K562 (cell line): ENCODE results near the gene GRK1. TPM values are rescaled to one million over a fixed set of nuclear protein-coding genes. Genes with fewer than 3 reads are reported as not detected.
A peak's percentile ranks its signal among the peaks of the same experiment; 100 is the strongest.
"Not testable (repeated sequence)": the region's sequence is repeated elsewhere in the genome, so short reads cannot be mapped to it uniquely, and the experiment has no call there.

Experiments used
- ATAC-seq: fragments of 200-7000 bp; cut with Tn5 transposase; 3 replicates; pipeline ENCODE4 v1.9.1; 2020; ENCODE audit warnings: moderate library complexity
- BruUV-seq: library from RNA; stranded (reverse); fragments of 400-500 nt; replicated peaks from 2 replicates; lab custom pipeline; 2021; lab: Mats Ljungman, UMichigan
- CTCF ChIA-PET: fragments of 300-600 bp; formaldehyde crosslinking; extraction: SDS; loops from one replicate; lab custom pipeline; 2021; ENCODE audit warnings: low intra/inter-chr PET ratio; lab: Yijun Ruan, JAX
- POLR2A ChIA-PET: fragments of 300-600, 350-650 bp; sonication (Branson Sonifier 250); formaldehyde crosslinking; extraction: SDS; loops from one replicate; lab custom pipeline; 2021; ENCODE audit warnings: antibody characterized with exemption, inconsistent platforms; lab: Yijun Ruan, JAX
- DNase-seq, 4 experiments: peaks; one replicate each; pipeline versions ENCODE4 v3.0.0 to v3.0.0-alpha.2; 2011 to 2018; ENCODE audit warnings: low spot score in 3 of 4, mixed read lengths in 3 of 4; ENCODE audit errors: extremely low read depth in 1 of 4
- FAIRE-seq: peaks from 2 replicates; lab custom pipeline; 2011; peaks lifted over from hg19 to GRCh38; lab: Jason Lieb, UNC
- H2AFZ ChIP-seq: 2 replicates; pipeline ENCODE4 v1.6.0; 2011; ENCODE audit warnings: low read depth, low read length, control low read depth, inconsistent platforms
- H3K27ac ChIP-seq: fragments of 200-600 bp; 3 replicates; pipeline ENCODE4 v1.8.0; 2011; ENCODE audit warnings: low read depth, mild to moderate bottlenecking, control low read depth, inconsistent platforms, low read length, moderate library complexity, mixed read lengths; ENCODE audit errors: extremely low read depth
- H3K27me3 ChIP-seq, 2 experiments: fragments of 300-600 bp in 1 of 2; 2 replicates in 1 of 2; 3 replicates in 1 of 2; pipeline versions ENCODE4 v1.6.0 to v1.8.0; 2011; ENCODE audit warnings: inconsistent platforms in 2 of 2, low read length in 2 of 2, mild to moderate bottlenecking in 1 of 2, mixed read lengths in 1 of 2, moderate library complexity in 1 of 2; ENCODE audit not compliant: control insufficient read depth in 2 of 2, insufficient read depth in 2 of 2
- H3K36me3 ChIP-seq: fragments of 300-600 bp; 3 replicates; pipeline ENCODE4 v1.8.0; 2011; ENCODE audit warnings: mild to moderate bottlenecking, low read length, inconsistent platforms; ENCODE audit not compliant: control insufficient read depth, insufficient read depth
- H3K4me1 ChIP-seq, 2 experiments: fragments of 200-600 bp in 1 of 2; replicated peaks in 1 of 2; 2 replicates in 1 of 2; 3 replicates in 1 of 2; pipeline versions ENCODE4 v1.5.1 to v1.8.0; 2011; ENCODE audit warnings: inconsistent platforms in 2 of 2, low read length in 2 of 2, mild to moderate bottlenecking in 1 of 2, mixed read lengths in 1 of 2, moderate library complexity in 1 of 2; ENCODE audit not compliant: control insufficient read depth in 2 of 2, insufficient read depth in 2 of 2
- H3K4me2 ChIP-seq: 2 replicates; pipeline ENCODE4 v1.6.1; 2011; ENCODE audit warnings: low read length, control low read depth, inconsistent platforms, mixed read lengths; ENCODE audit not compliant: insufficient read depth
- H3K4me3 ChIP-seq: fragments of 200-600 bp; sonication (generic), shearing (Covaris generic); 2 replicates; pipeline ENCODE4 v1.5.1; 2016; ENCODE audit warnings: control low read depth, inconsistent platforms
- H3K79me2 ChIP-seq: fragments of 200-600 bp; 3 replicates; pipeline ENCODE4 v1.8.0; 2011; ENCODE audit warnings: low read length, inconsistent platforms; ENCODE audit not compliant: control insufficient read depth, insufficient read depth
- H3K9ac ChIP-seq, 2 experiments: 2 replicates each; pipeline versions ENCODE4 v1.6.0 to v1.6.1; 2011; ENCODE audit warnings: low read depth in 2 of 2, low read length in 2 of 2, control low read depth in 1 of 2, inconsistent platforms in 1 of 2, mild to moderate bottlenecking in 1 of 2, mixed read lengths in 1 of 2; ENCODE audit not compliant: insufficient read depth in 1 of 2
- H3K9me1 ChIP-seq: one replicate; pipeline ENCODE4 v1.6.0; 2011; ENCODE audit warnings: inconsistent platforms, mild to moderate bottlenecking, low read length, moderate library complexity; ENCODE audit not compliant: control insufficient read depth, insufficient read depth
- H3K9me3 ChIP-seq: replicated peaks from 2 replicates; pipeline ENCODE4 v1.5.1; 2011; ENCODE audit warnings: low read depth, low read length, inconsistent platforms; ENCODE audit not compliant: control insufficient read depth, insufficient read depth
- H4K20me1 ChIP-seq: replicated peaks from 2 replicates; pipeline ENCODE4 v1.6.1; 2011; ENCODE audit warnings: low read length, inconsistent platforms, mixed read lengths; ENCODE audit not compliant: control insufficient read depth, insufficient read depth
- ATF7 ChIP-seq: fragments of 450-650 bp; IDR thresholded peaks from 2 replicates; pipeline ENCODE4 v1.7.1; 2014; ENCODE audit warnings: mild to moderate bottlenecking, moderate library complexity
- HNRNPUL1 ChIP-seq: fragments of 200-400 bp; formaldehyde crosslinking; IDR thresholded peaks from 2 replicates; pipeline ENCODE4 v1.6.1; 2017; ENCODE audit warnings: low read length
- MAZ ChIP-seq, 2 experiments: fragments of 450-650 bp in 1 of 2; sonication (generic) in 1 of 2; formaldehyde crosslinking; IDR thresholded peaks in 1 of 2; conservative IDR thresholded peaks in 1 of 2; 2 replicates each; pipeline versions ENCODE4 v1.4.0 to v1.5.0; 2020; ENCODE audit warnings: mild to moderate bottlenecking in 1 of 2, missing genetic modification reagents in 1 of 2
- NCOA2 ChIP-seq, 2 experiments: fragments of 450-650 bp; IDR thresholded peaks; 2 replicates each; pipeline ENCODE4 v1.6.1; 2018; ENCODE audit warnings: mild to moderate bottlenecking in 2 of 2, moderate library complexity in 1 of 2; ENCODE audit not compliant: partially characterized antibody in 2 of 2
- TAF9B ChIP-seq: fragments of 450-650 bp; IDR thresholded peaks from 2 replicates; pipeline ENCODE4 v1.6.1; 2018; ENCODE audit warnings: mild to moderate bottlenecking; ENCODE audit not compliant: partially characterized antibody
- ZFP36 ChIP-seq: fragments of 150-350 bp; IDR thresholded peaks from 2 replicates; pipeline ENCODE4 v1.6.1; 2018; ENCODE audit warnings: low read length, low read depth; ENCODE audit not compliant: partially characterized antibody
- ZKSCAN8 ChIP-seq: fragments of 200-800 bp; sonication (Bioruptor generic); IDR thresholded peaks from 2 replicates; pipeline ENCODE4 v1.6.1; 2016; ENCODE audit warnings: missing genetic modification characterization, missing compliant biosample characterization
- WGBS: fragments of 100-300 bp; shearing (Covaris generic); methylation state at CpG from one replicate; pipeline ENCODE4 v1.1.6; 2016; ENCODE audit warnings: low coverage, mixed read lengths; ENCODE audit not compliant: insufficient coverage; ENCODE audit errors: missing lambda C conversion rate; 5-methylcytosine and 5-hydroxymethylcytosine counted together
- in situ Hi-C: fragments of 300-500 bp; cut with MboI; formaldehyde crosslinking; loops from 4 replicates; pipeline ENCODE4 v1.15.0; 2018; ENCODE audit warnings: inconsistent platforms, mixed read lengths
- intact Hi-C: fragments of 100-400 bp; cut with micrococcal nuclease; formaldehyde crosslinking; loops from 2 replicates; pipeline ENCODE4 v1.14.2; 2022
- polyA plus RNA-seq, 8 experiments: library from polyadenylated mRNA; depleted of rRNA in 4 of 8; stranded (reverse) in 5 of 8; unstranded in 3 of 8; fragments of >200 nt; fragmentation: Nextera tagmentation in 2 of 8; fragmentation: Illumina TruSeq in 1 of 8; extraction: Ambion mirVana in 2 of 8; extraction: Trizol in 1 of 8; gene quantifications; 2 replicates each; pipeline versions ENCODE4 v1.2.1 to v1.2.3, GENCODE V29; 2011 to 2014; ENCODE audit warnings: inconsistent platforms in 1 of 8, missing spikeins in 1 of 8
- total RNA-seq, 7 experiments: library from RNA; depleted of rRNA in 6 of 7; stranded (reverse); fragments of >200 nt in 6 of 7; fragmentation: Illumina TruSeq in 2 of 7; extraction: Trizol in 2 of 7; gene quantifications; 2 replicates each; pipeline versions ENCODE4 v1.2.1 to v1.2.3, GENCODE V29; 2011 to 2021; ENCODE audit warnings: low replicate concordance in 1 of 7
- TF ChIP-seq, protein P1 (sequence below): sonication (generic); formaldehyde crosslinking; IDR thresholded peaks from 2 replicates; pipeline ENCODE4 v1.8.1; 2023; ENCODE audit warnings: mild to moderate bottlenecking, missing genetic modification reagents
- TF ChIP-seq, protein P2 (sequence below): sonication (generic); formaldehyde crosslinking; IDR thresholded peaks from 2 replicates; pipeline ENCODE4 v1.8.1; 2022; ENCODE audit warnings: missing genetic modification reagents
- TF ChIP-seq, protein P3 (sequence below): fragments of 250-450 bp; sonication (Bioruptor Pico); IDR thresholded peaks from 2 replicates; pipeline ENCODE4 v1.8.0; 2022; ENCODE audit warnings: inconsistent platforms

Gene GRK1
- total and polyA plus RNA-seq, 9 of the 15 experiments (the other 6 are each of a cell fraction or from before 2014, with no cell fraction given): 0.09 TPM; not detected in 8

DNA sequence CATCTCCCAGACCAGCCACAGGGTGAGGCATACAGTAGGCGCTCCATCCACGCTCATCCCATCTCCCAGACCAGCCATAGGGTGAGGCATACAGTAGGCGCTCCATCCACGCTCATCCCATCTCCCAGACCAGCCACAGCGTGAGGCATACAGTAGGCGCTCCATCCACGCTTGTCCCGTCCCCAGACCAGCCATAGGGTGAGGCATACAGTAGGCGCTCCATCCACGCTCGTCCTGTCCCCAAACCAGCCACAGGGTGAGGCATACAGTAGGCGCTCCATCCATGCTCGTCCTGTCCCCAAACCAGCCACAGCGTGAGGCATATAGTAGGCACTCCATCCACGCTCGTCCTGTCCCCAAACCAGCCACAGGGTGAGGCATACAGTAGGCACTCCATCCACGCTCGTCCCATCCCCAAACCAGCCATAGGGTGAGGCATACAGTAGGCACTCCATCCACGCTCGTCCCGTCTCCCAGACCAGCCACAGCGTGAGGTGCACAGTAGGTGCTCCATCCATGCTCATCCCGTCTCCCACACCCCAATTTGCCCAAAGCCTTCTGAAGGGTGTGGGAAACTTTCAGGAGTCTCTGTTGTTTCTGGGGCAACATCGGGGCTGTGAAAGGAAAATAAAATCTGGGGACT is 78.6 kb downstream of the GRK1 start:
- whole genome bisulfite sequencing: 13% methylated on average over 18 of the region's 24 CpGs
- H3K4me2 ChIP-seq, in situ Hi-C loops, H3K27ac ChIP-seq, H2AFZ ChIP-seq, CTCF ChIA-PET, H3K4me3 ChIP-seq, H3K79me2 ChIP-seq, H4K20me1 ChIP-seq, POLR2A ChIA-PET, FAIRE-seq, H3K9me1 ChIP-seq, H3K36me3 ChIP-seq, intact Hi-C loops, H3K9me3 ChIP-seq, BruUV-seq, ATAC-seq, H3K9ac ChIP-seq, DNase-seq: not testable (repeated sequence)
- TF ChIP-seq ZKSCAN8 (peak; percentile 98), ZFP36 (peak; percentile 7)
- H3K4me1 ChIP-seq: peaks cover 4 to 36% of the 10 kb centered on the region in 2 experiments; a peak in 4 of 5 replicates
- peaks cover 4 to 78% of the 10 kb centered on the region in 2 experiments; a peak in 4 of 5 replicates for H3K27me3 ChIP-seq

DNA sequence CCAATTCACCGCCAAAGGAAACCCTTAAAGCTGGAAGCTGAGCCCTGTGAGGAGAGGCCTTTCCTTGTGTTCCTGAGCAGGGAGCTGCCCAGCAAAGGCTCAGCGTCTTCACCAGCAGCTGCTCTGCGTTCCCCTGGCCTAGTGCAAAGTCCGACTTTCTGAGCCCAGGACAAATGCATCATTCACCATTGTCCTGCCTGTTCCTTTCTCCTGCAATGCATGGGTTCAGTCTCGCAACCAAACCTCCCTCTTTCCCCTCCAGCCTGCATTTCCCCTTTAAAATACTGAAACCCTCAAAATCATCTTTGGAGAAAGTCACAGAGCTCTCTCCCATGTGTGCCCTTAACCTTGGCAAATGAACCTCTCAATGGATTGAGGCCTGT is 79.1 kb downstream of the GRK1 start:
- no peaks in the 10 kb centered on the region; the same call in 1 of the 2 replicates for H3K9me3 ChIP-seq
- in situ Hi-C loops (no loop called here), intact Hi-C loops (no loop called here)
- ChIA-PET POLR2A (interaction anchor here (1.2 kb wide), 1 partner anchor 10 kb away, joined by 4 read pairs; no protein-coding TSS in a partner anchor), CTCF (no interaction called here)
- ATAC-seq (no peak), DNase-seq (no peak), FAIRE-seq (no peak)
- H3K9me1 ChIP-seq: no peaks in the 10 kb centered on the region
- H3K9ac ChIP-seq: no peak overlapping the region
- H3K4me2 ChIP-seq: no peak overlapping the region
- WGBS: 5% methylated on average over 5 of the region's 5 CpGs
- H3K4me1 ChIP-seq: peaks cover 4 to 36% of the 10 kb centered on the region in 2 experiments; a peak in 4 of 5 replicates
- H3K27me3 ChIP-seq: peaks cover 3 to 78% of the 10 kb centered on the region in 2 experiments; a peak in 3 of 5 replicates
- no TSS peak for BruUV-seq
- H3K4me3 ChIP-seq: no peak overlapping the region
- H4K20me1 ChIP-seq: peaks cover 7% of the 10 kb centered on the region; the same call in 1 of the 2 replicates
- no peaks in the 10 kb centered on the region for H3K36me3 ChIP-seq
- no peak overlapping the region for H3K27ac ChIP-seq
- H3K79me2 ChIP-seq: no peaks in the 10 kb centered on the region
- H2AFZ ChIP-seq: no peak overlapping the region
- no peak for TF ChIP-seq TAF9B
- TF ChIP-seq HNRNPUL1: no peak
- TF ChIP-seq, protein P1, sequence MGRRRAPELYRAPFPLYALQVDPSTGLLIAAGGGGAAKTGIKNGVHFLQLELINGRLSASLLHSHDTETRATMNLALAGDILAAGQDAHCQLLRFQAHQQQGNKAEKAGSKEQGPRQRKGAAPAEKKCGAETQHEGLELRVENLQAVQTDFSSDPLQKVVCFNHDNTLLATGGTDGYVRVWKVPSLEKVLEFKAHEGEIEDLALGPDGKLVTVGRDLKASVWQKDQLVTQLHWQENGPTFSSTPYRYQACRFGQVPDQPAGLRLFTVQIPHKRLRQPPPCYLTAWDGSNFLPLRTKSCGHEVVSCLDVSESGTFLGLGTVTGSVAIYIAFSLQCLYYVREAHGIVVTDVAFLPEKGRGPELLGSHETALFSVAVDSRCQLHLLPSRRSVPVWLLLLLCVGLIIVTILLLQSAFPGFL: no peak
- no peak for TF ChIP-seq MAZ (CRISPR knock-in tag; conservative IDR thresholded peaks at IDR 0.05 in 1 of 2, IDR thresholded peaks at IDR 0.05 in 1 of 2)
- TF ChIP-seq ATF7: no peak
- TF ChIP-seq, protein P2, sequence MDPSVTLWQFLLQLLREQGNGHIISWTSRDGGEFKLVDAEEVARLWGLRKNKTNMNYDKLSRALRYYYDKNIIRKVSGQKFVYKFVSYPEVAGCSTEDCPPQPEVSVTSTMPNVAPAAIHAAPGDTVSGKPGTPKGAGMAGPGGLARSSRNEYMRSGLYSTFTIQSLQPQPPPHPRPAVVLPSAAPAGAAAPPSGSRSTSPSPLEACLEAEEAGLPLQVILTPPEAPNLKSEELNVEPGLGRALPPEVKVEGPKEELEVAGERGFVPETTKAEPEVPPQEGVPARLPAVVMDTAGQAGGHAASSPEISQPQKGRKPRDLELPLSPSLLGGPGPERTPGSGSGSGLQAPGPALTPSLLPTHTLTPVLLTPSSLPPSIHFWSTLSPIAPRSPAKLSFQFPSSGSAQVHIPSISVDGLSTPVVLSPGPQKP (CRISPR knock-in tag): no peak
- TF ChIP-seq NCOA2 (IDR thresholded peaks at IDR 0.05; ENCODE audit: partially characterized antibody in 2 of 2): no peak
- TF ChIP-seq, protein P3, sequence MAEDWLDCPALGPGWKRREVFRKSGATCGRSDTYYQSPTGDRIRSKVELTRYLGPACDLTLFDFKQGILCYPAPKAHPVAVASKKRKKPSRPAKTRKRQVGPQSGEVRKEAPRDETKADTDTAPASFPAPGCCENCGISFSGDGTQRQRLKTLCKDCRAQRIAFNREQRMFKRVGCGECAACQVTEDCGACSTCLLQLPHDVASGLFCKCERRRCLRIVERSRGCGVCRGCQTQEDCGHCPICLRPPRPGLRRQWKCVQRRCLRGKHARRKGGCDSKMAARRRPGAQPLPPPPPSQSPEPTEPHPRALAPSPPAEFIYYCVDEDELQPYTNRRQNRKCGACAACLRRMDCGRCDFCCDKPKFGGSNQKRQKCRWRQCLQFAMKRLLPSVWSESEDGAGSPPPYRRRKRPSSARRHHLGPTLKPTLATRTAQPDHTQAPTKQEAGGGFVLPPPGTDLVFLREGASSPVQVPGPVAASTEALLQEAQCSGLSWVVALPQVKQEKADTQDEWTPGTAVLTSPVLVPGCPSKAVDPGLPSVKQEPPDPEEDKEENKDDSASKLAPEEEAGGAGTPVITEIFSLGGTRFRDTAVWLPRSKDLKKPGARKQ (CRISPR knock-in tag): no peak
